HK-2 (cell line): ENCODE results near the gene NTRK2.

ENCODE experiments used
- DNase-seq: peaks from one replicate; pipeline ENCODE4 v3.0.0-alpha.2; 2018; ENCODE audit not compliant: unreplicated experiment

Gene NTRK2

GRCh38 chr9:84780385-84780784 is 110.9 kb downstream of the NTRK2 start:
- DNase-seq, result no peak

DNA sequence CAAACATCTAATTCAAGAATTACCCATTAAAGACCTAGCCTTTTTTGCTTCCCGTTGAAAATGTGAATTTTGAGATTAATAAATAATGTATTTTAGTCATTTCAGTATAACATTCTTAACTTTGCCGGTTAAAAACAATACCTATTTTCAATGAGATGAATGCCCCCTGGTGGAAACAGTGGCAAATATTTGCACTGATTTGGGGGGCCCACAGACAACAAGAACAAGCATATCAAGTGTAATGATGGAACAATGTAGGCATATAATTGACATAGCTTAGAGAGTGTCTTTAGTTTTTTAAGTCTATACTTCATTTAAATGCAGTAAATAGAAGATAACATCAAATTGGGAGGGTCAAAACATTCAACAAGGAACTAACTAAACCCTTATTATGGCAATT is 111.9 kb downstream of the NTRK2 start:
- no peak for DNase-seq

DNA sequence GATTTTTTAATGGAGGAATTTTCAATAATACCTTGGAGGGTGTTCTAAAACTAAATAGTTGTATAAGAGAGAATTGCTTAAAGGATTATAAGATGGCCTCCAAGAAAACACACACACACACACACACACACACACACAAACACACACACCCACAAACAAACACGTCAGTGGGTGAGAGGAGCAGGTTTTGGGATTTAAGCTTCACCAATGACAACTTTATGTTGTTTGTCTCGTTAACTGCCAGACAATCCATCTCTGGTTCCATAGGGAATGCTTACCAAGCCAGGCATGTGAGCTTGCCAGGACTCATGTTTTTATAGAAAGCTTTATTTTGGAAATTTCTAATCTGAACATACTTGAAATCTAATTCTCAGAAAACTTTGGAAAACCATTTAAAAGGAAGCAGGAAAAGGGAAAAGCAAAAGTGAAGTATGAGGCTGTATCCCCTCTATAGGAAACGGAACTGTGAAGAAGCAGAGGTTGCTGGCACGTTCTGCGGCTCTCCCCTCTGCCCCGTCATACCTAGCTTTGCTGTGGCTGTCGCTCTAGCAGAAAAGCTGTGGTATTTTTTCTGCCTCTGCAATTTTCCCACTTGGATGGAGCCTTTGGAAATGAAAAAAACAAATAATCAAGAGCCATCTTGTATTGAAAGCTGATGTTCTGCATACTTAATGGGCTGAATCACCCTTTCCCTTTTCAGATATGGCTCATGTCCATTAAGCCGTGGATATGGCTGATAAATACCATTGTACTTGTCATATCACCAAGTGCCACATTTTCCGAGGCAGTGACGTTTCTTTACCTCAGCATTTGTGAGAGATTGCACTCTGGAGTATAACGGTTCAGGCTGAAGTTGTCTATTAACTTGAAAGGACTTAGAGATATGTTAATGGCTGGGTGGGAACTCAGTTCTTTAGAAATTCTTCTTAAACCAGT is 112.7 kb downstream of the NTRK2 start:
- no peak for DNase-seq

- DNase-seq, result no peak
Measured at GRCh38 chr9:84785792-84786547, 116.4 kb downstream of the NTRK2 start.

DNA sequence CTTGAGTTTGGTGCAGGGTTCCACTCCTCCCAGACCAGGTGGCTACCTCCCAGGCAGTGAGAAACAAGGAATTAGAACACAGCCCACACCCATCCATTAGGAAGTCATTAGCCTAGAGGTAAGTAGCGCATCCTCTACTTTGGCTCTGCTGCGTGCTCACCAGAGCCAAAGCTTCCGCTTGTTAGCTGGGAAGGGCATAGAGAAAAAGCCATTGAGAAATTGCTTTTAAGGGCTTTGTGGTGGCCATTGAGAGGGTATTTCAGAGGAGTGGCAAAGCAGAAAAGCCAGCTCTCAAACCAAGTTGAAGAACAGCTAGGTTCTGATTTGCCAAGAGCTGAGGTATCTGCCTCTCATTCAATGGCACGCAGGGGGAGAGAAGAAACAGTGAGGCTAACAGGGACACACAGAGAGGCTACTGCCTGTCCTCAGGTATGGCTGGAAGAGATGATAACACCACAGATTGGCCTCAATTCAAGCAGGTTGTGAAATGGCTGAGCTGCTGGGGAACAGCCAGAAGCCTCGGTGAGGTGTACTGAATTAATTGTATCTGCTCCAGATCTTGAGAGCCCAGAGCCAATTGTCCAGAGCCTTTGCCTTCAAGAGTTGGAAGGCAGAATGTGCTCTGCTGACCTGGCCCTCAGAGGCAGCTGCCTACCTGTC is 119.4 kb downstream of the NTRK2 start:
- no peak for DNase-seq

DNA sequence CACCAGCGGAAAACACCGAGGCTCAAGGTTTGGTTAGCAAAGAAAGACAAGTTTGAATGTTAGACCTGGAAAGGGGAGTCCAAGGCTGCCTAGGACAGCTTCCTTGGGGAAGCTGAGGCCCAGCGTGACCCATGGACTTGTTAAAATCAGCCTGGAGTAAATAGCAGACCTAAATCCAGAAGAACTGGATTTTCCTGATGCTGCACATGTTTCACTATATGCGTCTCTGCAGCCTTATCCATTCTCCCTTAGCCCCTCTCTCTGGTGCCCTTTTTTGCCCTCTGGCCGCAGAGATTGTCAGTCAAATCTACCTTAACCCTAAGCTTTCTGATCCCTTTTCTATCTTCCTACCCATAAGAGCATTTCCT is 119.9 kb downstream of the NTRK2 start:
- DNase-seq, result no peak

GRCh38 chr9:84791643-84792042 is 122.1 kb downstream of the NTRK2 start:
- DNase-seq, result no peak

DNA sequence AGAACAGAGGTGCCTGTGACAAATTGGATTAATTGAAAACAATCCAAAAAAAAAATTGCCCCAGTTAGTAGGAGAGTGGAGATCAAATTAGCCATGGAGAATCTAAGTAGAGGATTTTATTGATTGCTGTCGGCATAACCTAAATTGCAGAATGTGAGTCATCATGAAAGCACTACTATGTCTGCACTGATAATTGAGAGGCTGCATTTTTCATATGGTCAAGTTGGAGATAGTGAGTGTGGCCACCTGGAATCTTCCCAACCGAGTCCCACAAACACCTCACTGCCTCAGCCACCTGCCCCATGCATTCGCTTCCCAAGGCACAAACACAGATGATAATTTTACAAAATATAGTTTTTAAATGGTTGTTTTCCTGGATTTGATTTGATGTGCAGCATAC is 123.7 kb downstream of the NTRK2 start:
- DNase-seq, result no peak

DNA sequence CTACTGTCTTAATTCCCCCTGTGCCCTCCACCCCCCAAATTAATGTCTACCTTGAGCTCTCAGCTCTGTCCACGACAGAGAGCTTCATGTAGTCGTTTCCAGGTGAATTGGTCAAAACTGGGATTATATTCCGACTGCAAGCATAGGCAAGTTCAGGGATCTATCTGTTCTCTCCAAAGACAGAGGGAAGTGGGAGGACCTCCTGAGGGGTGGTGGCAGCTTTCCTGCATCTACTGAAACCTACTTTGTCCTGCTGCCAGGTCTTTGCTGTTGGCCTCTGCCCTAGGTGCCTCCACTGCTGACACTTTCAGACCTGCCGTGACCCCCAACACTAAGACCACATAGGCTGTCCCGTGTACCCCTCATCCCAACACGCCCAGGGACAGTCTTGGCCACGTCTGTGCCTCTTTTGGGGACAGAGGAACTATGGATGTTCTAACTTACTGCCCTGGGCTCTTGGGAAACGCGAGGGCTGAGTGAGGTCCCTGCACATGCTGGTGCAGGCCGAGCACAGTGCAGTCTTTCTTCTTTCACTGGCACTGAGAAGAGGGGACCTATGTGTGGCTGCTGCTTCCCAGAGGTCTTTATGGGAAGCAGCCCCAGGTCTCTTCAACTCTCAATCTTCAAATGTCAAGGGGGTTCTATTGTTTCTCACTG is 125.6 kb downstream of the NTRK2 start:
- DNase-seq, result no peak

- DNase-seq, result no peak
Measured at GRCh38 chr9:84796404-84796803, 126.9 kb downstream of the NTRK2 start.

DNA sequence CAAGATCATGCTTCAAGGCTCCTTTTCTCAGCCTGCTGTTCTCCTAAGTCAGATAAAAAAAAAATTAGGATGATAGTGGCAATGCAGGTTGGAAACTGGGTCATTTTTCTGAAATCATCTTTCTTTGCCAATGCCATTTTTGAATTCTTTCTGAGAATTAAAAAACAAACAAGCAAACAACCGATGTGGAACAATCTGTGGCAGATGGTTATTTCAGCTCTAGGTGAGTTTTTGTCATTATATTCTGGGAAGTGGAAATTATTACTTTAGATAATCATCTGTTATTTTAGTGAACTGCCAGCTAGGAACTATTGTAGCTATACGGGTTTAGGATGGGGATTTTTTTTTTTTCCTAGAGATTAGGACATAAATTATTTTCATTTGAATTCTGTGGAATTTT is 129.7 kb downstream of the NTRK2 start:
- DNase-seq, result no peak

DNA sequence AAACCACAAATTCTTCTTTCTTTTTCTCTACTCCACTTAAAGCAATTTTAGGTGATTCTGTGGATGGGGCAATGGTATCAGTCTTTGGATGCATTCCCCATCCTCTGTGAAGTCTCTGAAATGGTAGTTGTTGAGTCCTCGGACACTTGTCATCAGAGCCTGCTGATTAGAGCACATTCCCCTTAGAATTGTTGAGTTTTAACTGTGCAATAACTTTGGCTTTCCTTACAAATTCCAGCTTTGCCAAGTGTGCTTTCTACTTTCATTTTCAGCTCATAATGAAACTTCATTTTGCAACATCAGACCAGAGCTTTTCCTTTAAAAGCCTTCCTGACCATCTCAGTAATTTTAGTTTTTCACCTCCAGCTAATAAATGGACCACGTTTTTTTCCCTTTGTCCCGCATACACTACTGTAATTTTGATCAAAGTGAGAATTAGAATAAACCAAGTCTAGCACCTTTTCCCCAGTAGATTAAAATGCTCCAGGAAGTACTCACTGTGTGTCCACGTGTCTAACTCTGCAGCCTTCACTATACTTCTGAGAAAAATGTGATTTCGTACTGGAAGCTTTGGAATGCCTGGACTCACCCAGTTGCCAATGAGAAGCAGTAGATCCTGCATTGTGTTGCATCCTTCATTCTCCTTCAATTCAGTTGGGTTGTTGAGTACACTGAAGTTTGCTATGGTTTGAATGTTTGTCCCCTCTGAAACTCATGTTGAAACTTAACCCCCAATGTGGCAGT is 135.6 kb downstream of the NTRK2 start:
- no peak for DNase-seq

DNA sequence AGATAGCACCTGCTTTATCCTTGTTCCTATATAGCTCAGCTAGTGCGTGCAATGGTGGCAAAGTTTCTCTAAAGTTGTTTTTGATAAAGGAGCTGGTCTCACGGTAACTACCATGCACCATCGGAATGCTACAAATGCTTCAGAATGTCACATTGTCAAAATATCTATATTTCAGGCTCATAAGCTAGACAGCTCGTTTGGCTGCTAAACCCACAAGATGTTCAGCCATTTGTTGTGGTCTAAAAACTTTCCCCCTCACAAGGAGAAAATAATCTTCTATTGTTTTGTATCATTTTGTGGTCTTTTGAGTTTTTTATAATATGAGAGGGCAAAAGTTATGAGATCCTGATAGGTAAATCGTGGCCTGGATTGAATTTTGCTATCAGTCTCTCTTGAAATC is 137.9 kb downstream of the NTRK2 start:
- DNase-seq, result no peak

DNA sequence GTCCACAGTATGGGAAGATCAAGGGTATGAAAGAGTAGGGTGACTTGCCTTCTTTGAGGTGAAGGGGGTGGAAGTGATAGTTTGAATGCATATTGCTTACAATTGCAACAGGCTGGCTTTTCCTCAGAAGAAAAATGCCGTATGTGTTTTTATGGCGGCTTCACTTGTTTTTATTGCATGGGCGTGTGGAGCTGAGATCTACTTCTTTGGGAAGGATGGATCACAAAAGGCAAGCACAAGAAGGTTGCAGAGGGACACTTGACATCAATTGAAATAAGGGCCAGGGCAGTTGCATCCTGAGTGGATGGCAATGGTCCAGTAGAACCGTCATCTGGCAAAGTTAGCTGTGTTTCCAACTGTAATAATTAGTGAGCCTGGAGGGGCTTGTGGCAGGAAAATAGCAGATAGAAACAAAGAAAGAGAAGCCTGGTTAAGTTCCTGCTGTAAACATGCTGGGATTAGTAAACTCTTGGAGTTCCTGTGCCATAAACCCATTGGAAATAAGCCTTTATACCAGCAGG is 138.4 kb downstream of the NTRK2 start:
- no peak for DNase-seq

DNA sequence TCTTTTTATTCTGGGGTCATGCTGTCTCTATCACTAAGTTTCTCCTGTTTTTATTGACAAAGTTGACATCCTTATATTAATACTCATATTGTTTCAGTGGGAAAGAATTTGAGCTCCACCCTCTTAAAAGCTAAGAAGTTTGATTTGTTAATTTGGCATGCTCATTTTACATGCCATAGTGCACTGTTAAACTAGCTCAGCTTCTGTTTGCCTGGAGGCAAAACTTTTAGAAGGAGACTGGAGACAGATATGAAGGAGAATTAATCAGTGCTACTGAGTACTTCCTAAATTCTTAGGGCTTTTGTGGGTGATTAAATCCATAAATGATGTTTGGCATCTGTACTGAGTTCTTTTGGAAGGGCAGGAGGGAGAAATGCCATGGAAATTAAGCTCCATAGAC is 138.9 kb downstream of the NTRK2 start:
- no peak for DNase-seq

DNA sequence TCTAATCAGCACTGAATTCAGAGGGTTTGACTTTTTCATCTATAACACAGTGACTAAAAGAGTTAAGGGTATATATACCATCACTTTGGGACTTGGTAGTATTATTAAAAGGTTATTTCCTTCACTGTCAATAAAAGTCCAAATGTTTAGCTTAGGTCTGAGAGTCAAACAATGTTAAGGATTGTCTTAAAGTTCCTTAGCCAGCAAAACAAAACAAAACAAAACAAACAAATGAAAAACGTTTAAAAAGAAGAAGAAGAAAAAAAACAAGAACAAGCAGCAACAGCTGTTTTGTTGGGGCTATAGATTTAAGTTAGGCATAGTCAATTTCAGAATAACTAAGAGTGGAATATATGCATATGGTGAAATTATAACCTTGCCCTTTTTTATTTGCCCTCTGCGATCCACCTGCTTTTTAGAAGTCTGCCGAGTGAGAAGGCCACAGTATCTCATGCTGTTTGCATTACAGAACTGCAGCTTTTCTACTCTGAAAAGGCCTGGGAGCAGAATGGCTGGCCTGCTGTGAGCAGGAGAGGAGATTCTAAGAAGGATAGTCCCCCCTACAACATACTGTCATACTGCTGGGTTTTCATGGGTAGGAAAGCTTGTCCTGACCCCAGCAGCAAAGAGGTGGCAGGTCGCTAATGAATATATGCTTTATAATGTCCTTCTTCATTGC is 141.7 kb downstream of the NTRK2 start:
- no peak for DNase-seq

- DNase-seq, result no peak
Measured at GRCh38 chr9:84811751-84812074, 142.2 kb downstream of the NTRK2 start.

DNA sequence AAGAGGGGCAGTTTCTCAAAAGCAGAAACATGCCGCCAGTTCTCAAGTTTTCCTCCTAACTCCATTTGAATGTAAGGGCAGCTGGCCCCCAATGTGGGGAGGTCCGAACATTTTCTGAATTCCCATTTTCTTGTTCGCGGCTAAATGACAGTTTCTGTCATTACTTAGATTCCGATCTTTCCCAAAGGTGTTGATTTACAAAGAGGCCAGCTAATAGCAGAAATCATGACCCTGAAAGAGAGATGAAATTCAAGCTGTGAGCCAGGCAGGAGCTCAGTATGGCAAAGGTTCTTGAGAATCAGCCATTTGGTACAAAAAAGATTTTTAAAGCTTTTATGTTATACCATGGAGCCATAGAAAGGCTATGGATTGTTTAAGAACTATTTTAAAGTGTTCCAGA is 142.8 kb downstream of the NTRK2 start:
- no peak for DNase-seq

GRCh38 chr9:84812847-84813246 is 143.3 kb downstream of the NTRK2 start:
- no peak for DNase-seq

DNA sequence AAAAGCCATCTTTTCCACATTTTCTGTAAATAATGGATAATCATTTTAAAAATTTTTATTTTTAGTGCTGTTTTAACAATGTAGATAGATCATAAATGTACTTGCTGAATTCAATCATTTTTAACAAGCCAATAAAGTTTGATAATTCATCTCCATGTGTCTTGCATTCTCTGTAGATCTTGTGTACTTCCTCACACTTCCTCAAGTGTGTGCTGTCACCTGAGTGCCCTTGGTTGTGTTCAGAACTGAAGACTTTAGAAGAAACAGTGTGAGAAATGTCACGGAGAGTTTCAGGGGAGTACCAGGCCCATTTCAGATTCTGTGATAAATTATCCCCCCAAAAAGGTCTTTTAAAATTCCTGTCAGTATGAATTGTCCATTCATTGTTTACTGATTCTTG is 146.0 kb downstream of the NTRK2 start:
- DNase-seq, result no peak

- DNase-seq, result no peak
Measured at GRCh38 chr9:84817038-84817437, 147.5 kb downstream of the NTRK2 start.
